AG09309 (cell line): Measurements from ENCODE around the gene FHOD3.
A peak's percentile ranks its signal among the peaks of the same experiment; 100 is the strongest.

Experiments
- DNase-seq: peaks from one replicate; pipeline ENCODE4 v3.0.0-alpha.2; 2010; ENCODE audit warnings: low read depth
- H3K4me3 ChIP-seq: 2 replicates; pipeline ENCODE4 v1.5.1; 2011; ENCODE audit warnings: mild to moderate bottlenecking, low read depth, low read length, moderate library complexity; ENCODE audit not compliant: control insufficient read depth
- CTCF ChIP-seq: IDR thresholded peaks from 2 replicates; pipeline ENCODE4 v1.5.1; 2011; ENCODE audit warnings: mild to moderate bottlenecking, low read depth, low read length, inconsistent platforms; ENCODE audit not compliant: insufficient read depth, control insufficient read depth; ENCODE audit errors: missing control alignments

The FHOD3 gene

GRCh38 chr18:36675542-36675941 is 378.0 kb downstream of the FHOD3 start:
- DNase-seq, result no peak
- TF ChIP-seq CTCF, result no peak
- no peak overlapping the region for H3K4me3 ChIP-seq

GRCh38 chr18:36676629-36677028 is 379.1 kb downstream of the FHOD3 start:
- H3K4me3 ChIP-seq, result no peak overlapping the region
- no peak for DNase-seq
- no peak for TF ChIP-seq CTCF

- H3K4me3 ChIP-seq, result no peak overlapping the region
- no peak for TF ChIP-seq CTCF
- no peak for DNase-seq
Observed at GRCh38 chr18:36680042-36680441, 382.5 kb downstream of the FHOD3 start.

- no peak overlapping the region for H3K4me3 ChIP-seq
- no peak for TF ChIP-seq CTCF
- no peak for DNase-seq
Observed at GRCh38 chr18:36685580-36685979, 388.1 kb downstream of the FHOD3 start.

GRCh38 chr18:36688020-36688965 is 390.8 kb downstream of the FHOD3 start:
- no peak for DNase-seq
- TF ChIP-seq CTCF, result peak; percentile 94
- no peak overlapping the region for H3K4me3 ChIP-seq

- DNase-seq, result peak; percentile 84
- no peak for TF ChIP-seq CTCF
- no peak overlapping the region; the same call in 1 of the 2 replicates for H3K4me3 ChIP-seq
Observed at GRCh38 chr18:36692371-36692770, 394.9 kb downstream of the FHOD3 start.
